ENCODE data around the gene NHLRC4.

GRCh38 chr16:560701-561412 lies 5.9 kb upstream of the NHLRC4 start:
- TF ChIP-seq FOS (IDR thresholded peaks at IDR 0.05; ENCODE audit: low read depth, low read length) (no peak), CTCF (conservative IDR thresholded peaks at IDR 0.05; ENCODE audit: low read depth, low read length) (no peak), MXI1 (IDR thresholded peaks at IDR 0.05; ENCODE audit: borderline replicate concordance, low read depth, low read length) (no peak), RAD21 (IDR thresholded peaks at IDR 0.05; ENCODE audit: low read length) (no peak), POLR2A (IDR thresholded peaks at IDR 0.05; ENCODE audit: low read depth, low read length) (no peak), RFX5 (IDR thresholded peaks at IDR 0.05; ENCODE audit: low read depth, low read length) (no peak)
